Breast epithelium (tissue), 3 donors: ENCODE results near the gene CLSTN2.

Experiments used
- POLR2A ChIP-seq: fragments of 450-650 bp; IDR thresholded peaks from one replicate; pipeline ENCODE4 v1.6.1; 2016; ENCODE audit warnings: antibody characterized with exemption, mild to moderate bottlenecking, moderate library complexity
- POLR2AphosphoS5 ChIP-seq, 3 donors: sonication (generic); formaldehyde crosslinking; IDR thresholded peaks; one replicate each; pipeline ENCODE4 v1.6.1; 2017; ENCODE audit warnings: antibody characterized with exemption in 3 of 3
- TF ChIP-seq, protein P1 (sequence below), 3 donors: fragments of 450-650 bp; IDR thresholded peaks; one replicate each; pipeline ENCODE4 v1.5.1; 2016 to 2017; ENCODE audit warnings: antibody characterized with exemption in 3 of 3, mild to moderate bottlenecking in 3 of 3, moderate library complexity in 3 of 3

- TF ChIP-seq, protein P1, sequence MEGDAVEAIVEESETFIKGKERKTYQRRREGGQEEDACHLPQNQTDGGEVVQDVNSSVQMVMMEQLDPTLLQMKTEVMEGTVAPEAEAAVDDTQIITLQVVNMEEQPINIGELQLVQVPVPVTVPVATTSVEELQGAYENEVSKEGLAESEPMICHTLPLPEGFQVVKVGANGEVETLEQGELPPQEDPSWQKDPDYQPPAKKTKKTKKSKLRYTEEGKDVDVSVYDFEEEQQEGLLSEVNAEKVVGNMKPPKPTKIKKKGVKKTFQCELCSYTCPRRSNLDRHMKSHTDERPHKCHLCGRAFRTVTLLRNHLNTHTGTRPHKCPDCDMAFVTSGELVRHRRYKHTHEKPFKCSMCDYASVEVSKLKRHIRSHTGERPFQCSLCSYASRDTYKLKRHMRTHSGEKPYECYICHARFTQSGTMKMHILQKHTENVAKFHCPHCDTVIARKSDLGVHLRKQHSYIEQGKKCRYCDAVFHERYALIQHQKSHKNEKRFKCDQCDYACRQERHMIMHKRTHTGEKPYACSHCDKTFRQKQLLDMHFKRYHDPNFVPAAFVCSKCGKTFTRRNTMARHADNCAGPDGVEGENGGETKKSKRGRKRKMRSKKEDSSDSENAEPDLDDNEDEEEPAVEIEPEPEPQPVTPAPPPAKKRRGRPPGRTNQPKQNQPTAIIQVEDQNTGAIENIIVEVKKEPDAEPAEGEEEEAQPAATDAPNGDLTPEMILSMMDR (IDR thresholded peaks at IDR 0.05), result no peak
- TF ChIP-seq POLR2A (no peak), POLR2AphosphoS5 (IDR thresholded peaks at IDR 0.05) (no peak)
Observed at GRCh38 chr3:140448001-140448400, 513.0 kb downstream of the CLSTN2 start.
